GM23338 (cell line): Measurements from ENCODE around the gene AP2A2. TPM values are rescaled to one million over a fixed set of nuclear protein-coding genes. Genes with fewer than 3 reads are reported as not detected.

Experiments used
- ATAC-seq: fragments of 200-7000 bp; cut with Tn5 transposase; 3 replicates; pipeline ENCODE4 v1.9.1; 2020
- DNase-seq: peaks from one replicate; pipeline ENCODE4 v3.0.0-alpha.2; 2015; ENCODE audit warnings: low spot score
- H2AFZ ChIP-seq: fragments of 200-600 bp; sonication (generic); 2 replicates; pipeline ENCODE4 v1.8.0; 2016; ENCODE audit warnings: antibody characterized with exemption, mild to moderate bottlenecking, moderate library complexity
- H3F3A ChIP-seq: fragments of 200-600 bp; sonication (generic); replicated peaks from 2 replicates; pipeline ENCODE4 v1.8.0; 2017; ENCODE audit warnings: antibody characterized with exemption, mixed run types, low read depth
- H3K27ac ChIP-seq: fragments of 200-600 bp; sonication (generic); 2 replicates; pipeline ENCODE4 v1.6.1; 2016; ENCODE audit warnings: low read depth
- H3K27me3 ChIP-seq: fragments of 200-600 bp; sonication (generic); 2 replicates; pipeline ENCODE4 v1.8.0; 2016; ENCODE audit warnings: mild to moderate bottlenecking, mixed run types, moderate library complexity; ENCODE audit not compliant: insufficient read depth
- H3K36me3 ChIP-seq: fragments of 200-600 bp; sonication (generic); 2 replicates; pipeline ENCODE4 v1.8.0; 2016; ENCODE audit warnings: mild to moderate bottlenecking; ENCODE audit not compliant: insufficient read depth
- H3K4me1 ChIP-seq: fragments of 200-600 bp; sonication (generic); 2 replicates; pipeline ENCODE4 v1.8.0; 2016; ENCODE audit warnings: mild to moderate bottlenecking, moderate library complexity; ENCODE audit not compliant: insufficient read depth
- H3K4me2 ChIP-seq: fragments of 200-600 bp; sonication (generic); 2 replicates; pipeline ENCODE4 v1.7.1; 2017; ENCODE audit warnings: mixed run types
- H3K4me3 ChIP-seq: fragments of 200-600 bp; sonication (generic); 2 replicates; pipeline ENCODE4 v1.6.1; 2016; ENCODE audit warnings: mixed run types
- H3K79me2 ChIP-seq: fragments of 200-600 bp; sonication (generic); replicated peaks from 2 replicates; pipeline ENCODE4 v1.8.0; 2017; ENCODE audit warnings: mild to moderate bottlenecking; ENCODE audit not compliant: insufficient read depth
- H3K9me2 ChIP-seq: fragments of 200-600 bp; sonication (generic); 2 replicates; pipeline ENCODE4 v1.8.0; 2017; ENCODE audit not compliant: insufficient read depth
- H4K20me1 ChIP-seq: fragments of 200-600 bp; sonication (generic); replicated peaks from 2 replicates; pipeline ENCODE4 v1.8.0; 2017; ENCODE audit warnings: mild to moderate bottlenecking; ENCODE audit not compliant: insufficient read depth
- H3K27ac Mint-ChIP-seq: 2 replicates; pipeline ENCODE4 v1.8.0; 2020; ENCODE audit warnings: inconsistent platforms, mild to moderate bottlenecking, moderate library complexity, mixed read lengths
- H3K27me3 Mint-ChIP-seq: 3 replicates; pipeline ENCODE4 v1.8.0; 2022; ENCODE audit warnings: low read depth, mild to moderate bottlenecking, moderate library complexity, mixed read lengths, inconsistent platforms; ENCODE audit not compliant: insufficient read depth, poor library complexity
- H3K36me3 Mint-ChIP-seq: 3 replicates; pipeline ENCODE4 v1.8.0; 2021; ENCODE audit warnings: low read depth, mild to moderate bottlenecking, inconsistent platforms, moderate library complexity, mixed read lengths
- H3K4me1 Mint-ChIP-seq: 3 replicates; pipeline ENCODE4 v1.8.0; 2020; ENCODE audit warnings: mild to moderate bottlenecking, inconsistent platforms, mixed read lengths
- H3K4me3 Mint-ChIP-seq: 3 replicates; pipeline ENCODE4 v1.8.0; 2021; ENCODE audit warnings: moderate library complexity, mild to moderate bottlenecking, inconsistent platforms, mixed read lengths
- H3K9me3 Mint-ChIP-seq: 3 replicates; pipeline ENCODE4 v1.8.0; 2020; ENCODE audit warnings: moderate library complexity, mild to moderate bottlenecking, inconsistent platforms, mixed read lengths
- CREB1 ChIP-seq: fragments of 250-450 bp; sonication (Bioruptor Pico); IDR thresholded peaks from 2 replicates; pipeline ENCODE4 v1.5.0; 2020; ENCODE audit warnings: low read depth, mild to moderate bottlenecking, moderate library complexity
- EZH2 ChIP-seq: fragments of 200-600 bp; sonication (generic); IDR thresholded peaks from one replicate; pipeline ENCODE4 v1.8.0; 2017; ENCODE audit warnings: antibody characterized with exemption, mild to moderate bottlenecking, low read depth; ENCODE audit not compliant: unreplicated experiment
- JUNB ChIP-seq: IDR thresholded peaks from one replicate; pipeline ENCODE4 v1.6.1; 2016; ENCODE audit warnings: antibody characterized with exemption; ENCODE audit not compliant: unreplicated experiment
- NANOG ChIP-seq: IDR thresholded peaks from 2 replicates; pipeline ENCODE4 v1.6.1; 2016; ENCODE audit warnings: antibody characterized with exemption, borderline replicate concordance
- POLR2AphosphoS5 ChIP-seq: IDR thresholded peaks from 2 replicates; pipeline ENCODE4 v1.6.1; 2016; ENCODE audit warnings: antibody characterized with exemption, low read depth
- STAT1 ChIP-seq: IDR thresholded peaks from one replicate; pipeline ENCODE4 v1.6.1; 2016; ENCODE audit warnings: antibody characterized with exemption; ENCODE audit not compliant: unreplicated experiment
- ZNF114 ChIP-seq: fragments of 250-450 bp; sonication (Bioruptor Pico); IDR thresholded peaks from 2 replicates; pipeline ENCODE4 v1.5.0; 2020; ENCODE audit warnings: mild to moderate bottlenecking, moderate library complexity
- polyA plus RNA-seq: library from polyadenylated mRNA; unstranded; fragments of >200 nt; fragmentation: Nextera tagmentation; extraction: Ambion mirVana; gene quantifications from 2 replicates; pipeline ENCODE4 v1.2.1, GENCODE V29; 2016
- total RNA-seq: library from RNA; depleted of rRNA; stranded (reverse); fragments of >200 nt; shearing (Covaris generic); gene quantifications from 2 replicates; pipeline ENCODE4 v1.2.3, GENCODE V29; 2014
- TF ChIP-seq, protein P1 (sequence below): IDR thresholded peaks from one replicate; pipeline ENCODE4 v1.6.1; 2018; ENCODE audit warnings: antibody characterized with exemption; ENCODE audit not compliant: unreplicated experiment
- TF ChIP-seq, protein P2 (sequence below): IDR thresholded peaks from 2 replicates; pipeline ENCODE4 v1.6.1; 2016; ENCODE audit warnings: antibody characterized with exemption
- TF ChIP-seq, protein P3 (sequence below), 2 experiments: fragments of 200-600 bp in 1 of 2; sonication (generic) in 1 of 2; conservative IDR thresholded peaks; 2 replicates each; pipeline versions ENCODE4 v1.5.1 to v1.6.1; 2016 to 2017; ENCODE audit warnings: antibody characterized with exemption in 2 of 2, low read depth in 2 of 2, mild to moderate bottlenecking in 2 of 2, moderate library complexity in 1 of 2

The AP2A2 gene
- total and polyA plus RNA-seq, 2 experiments from 2014 or later = 23.7 to 47.5 TPM

DNA sequence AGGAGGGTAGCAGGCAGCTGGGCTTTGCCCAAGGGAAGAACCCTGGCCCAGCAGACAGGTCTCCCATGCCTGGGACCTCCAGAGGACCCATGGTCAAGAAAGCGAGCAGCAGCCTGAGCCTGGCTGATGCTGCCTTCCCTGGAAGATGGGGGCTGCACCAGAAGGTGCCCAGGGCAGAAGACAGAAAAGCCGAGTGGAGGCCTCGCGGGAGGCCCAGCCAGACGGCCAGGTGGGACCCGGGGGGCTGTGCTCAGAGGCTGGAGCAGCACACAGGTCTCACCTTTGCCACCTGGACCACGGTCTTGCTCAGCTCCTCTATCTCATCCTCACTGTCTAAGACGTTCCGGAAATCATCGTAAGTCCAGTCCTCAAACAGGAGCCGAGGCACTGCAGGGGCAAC, 25.9 kb upstream of the AP2A2 start:
- H3K9me3 Mint-ChIP-seq = no peaks in the 10 kb centered on the region
- Histone ChIP-seq H3K36me3 (peaks cover 6% of the 10 kb centered on the region), H3K4me1 (no peaks in the 10 kb centered on the region), H3K27ac (no peak overlapping the region), H3K79me2 (no peaks in the 10 kb centered on the region), H3K4me2 (no peak overlapping the region), H2AFZ (no peak overlapping the region), H3K4me3 (no peak overlapping the region), H4K20me1 (no peaks in the 10 kb centered on the region; the same call in none of the 2 replicates), H3K27me3 (no peaks in the 10 kb centered on the region), H3F3A (no peaks in the 10 kb centered on the region), H3K9me2 (no peaks in the 10 kb centered on the region)
- TF ChIP-seq POLR2AphosphoS5 = no peak
- TF ChIP-seq EZH2 = no peak
- TF ChIP-seq, protein P1, sequence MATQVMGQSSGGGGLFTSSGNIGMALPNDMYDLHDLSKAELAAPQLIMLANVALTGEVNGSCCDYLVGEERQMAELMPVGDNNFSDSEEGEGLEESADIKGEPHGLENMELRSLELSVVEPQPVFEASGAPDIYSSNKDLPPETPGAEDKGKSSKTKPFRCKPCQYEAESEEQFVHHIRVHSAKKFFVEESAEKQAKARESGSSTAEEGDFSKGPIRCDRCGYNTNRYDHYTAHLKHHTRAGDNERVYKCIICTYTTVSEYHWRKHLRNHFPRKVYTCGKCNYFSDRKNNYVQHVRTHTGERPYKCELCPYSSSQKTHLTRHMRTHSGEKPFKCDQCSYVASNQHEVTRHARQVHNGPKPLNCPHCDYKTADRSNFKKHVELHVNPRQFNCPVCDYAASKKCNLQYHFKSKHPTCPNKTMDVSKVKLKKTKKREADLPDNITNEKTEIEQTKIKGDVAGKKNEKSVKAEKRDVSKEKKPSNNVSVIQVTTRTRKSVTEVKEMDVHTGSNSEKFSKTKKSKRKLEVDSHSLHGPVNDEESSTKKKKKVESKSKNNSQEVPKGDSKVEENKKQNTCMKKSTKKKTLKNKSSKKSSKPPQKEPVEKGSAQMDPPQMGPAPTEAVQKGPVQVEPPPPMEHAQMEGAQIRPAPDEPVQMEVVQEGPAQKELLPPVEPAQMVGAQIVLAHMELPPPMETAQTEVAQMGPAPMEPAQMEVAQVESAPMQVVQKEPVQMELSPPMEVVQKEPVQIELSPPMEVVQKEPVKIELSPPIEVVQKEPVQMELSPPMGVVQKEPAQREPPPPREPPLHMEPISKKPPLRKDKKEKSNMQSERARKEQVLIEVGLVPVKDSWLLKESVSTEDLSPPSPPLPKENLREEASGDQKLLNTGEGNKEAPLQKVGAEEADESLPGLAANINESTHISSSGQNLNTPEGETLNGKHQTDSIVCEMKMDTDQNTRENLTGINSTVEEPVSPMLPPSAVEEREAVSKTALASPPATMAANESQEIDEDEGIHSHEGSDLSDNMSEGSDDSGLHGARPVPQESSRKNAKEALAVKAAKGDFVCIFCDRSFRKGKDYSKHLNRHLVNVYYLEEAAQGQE = no peak
- TF ChIP-seq ZNF114 = no peak
- no peak for TF ChIP-seq STAT1
- TF ChIP-seq, protein P2, sequence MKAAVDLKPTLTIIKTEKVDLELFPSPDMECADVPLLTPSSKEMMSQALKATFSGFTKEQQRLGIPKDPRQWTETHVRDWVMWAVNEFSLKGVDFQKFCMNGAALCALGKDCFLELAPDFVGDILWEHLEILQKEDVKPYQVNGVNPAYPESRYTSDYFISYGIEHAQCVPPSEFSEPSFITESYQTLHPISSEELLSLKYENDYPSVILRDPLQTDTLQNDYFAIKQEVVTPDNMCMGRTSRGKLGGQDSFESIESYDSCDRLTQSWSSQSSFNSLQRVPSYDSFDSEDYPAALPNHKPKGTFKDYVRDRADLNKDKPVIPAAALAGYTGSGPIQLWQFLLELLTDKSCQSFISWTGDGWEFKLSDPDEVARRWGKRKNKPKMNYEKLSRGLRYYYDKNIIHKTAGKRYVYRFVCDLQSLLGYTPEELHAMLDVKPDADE = no peak
- H3K27ac Mint-ChIP-seq = no peak overlapping the region
- no peak for ATAC-seq
- DNase-seq = no peak
- H3K4me1 Mint-ChIP-seq = no peaks in the 10 kb centered on the region; the same call in 2 of the 3 replicates
- no peak overlapping the region for H3K4me3 Mint-ChIP-seq
- H3K27me3 Mint-ChIP-seq = peaks cover 2% of the 10 kb centered on the region
- peaks cover 50% of the 10 kb centered on the region for H3K36me3 Mint-ChIP-seq

DNA sequence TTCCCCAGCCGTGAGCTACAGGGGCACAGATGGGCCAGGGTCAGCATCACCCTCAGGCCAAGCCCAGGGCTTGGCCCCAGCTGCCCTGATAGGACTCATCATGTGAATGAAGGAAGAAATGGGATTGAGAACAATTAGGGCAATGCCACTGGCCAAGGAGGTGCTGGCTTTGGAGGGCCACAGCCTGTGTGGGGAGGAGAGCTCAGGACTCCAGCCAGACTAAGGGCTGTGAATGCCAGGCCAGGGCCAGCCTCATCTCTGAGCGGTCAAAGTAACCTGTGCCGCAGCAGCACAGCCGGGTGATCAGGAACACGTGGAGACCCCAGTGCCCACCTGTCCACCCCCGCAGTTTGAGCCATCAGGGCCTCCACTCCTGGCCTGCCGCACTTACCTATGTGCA, 25.1 kb upstream of the AP2A2 start:
- no peak for DNase-seq
- no peak overlapping the region for H3K4me3 ChIP-seq
- no peak overlapping the region for H3K4me2 ChIP-seq
- TF ChIP-seq NANOG (no peak), JUNB (no peak), CREB1 (CRISPR knock-in tag) (no peak), STAT1 (no peak)
- TF ChIP-seq, protein P3, sequence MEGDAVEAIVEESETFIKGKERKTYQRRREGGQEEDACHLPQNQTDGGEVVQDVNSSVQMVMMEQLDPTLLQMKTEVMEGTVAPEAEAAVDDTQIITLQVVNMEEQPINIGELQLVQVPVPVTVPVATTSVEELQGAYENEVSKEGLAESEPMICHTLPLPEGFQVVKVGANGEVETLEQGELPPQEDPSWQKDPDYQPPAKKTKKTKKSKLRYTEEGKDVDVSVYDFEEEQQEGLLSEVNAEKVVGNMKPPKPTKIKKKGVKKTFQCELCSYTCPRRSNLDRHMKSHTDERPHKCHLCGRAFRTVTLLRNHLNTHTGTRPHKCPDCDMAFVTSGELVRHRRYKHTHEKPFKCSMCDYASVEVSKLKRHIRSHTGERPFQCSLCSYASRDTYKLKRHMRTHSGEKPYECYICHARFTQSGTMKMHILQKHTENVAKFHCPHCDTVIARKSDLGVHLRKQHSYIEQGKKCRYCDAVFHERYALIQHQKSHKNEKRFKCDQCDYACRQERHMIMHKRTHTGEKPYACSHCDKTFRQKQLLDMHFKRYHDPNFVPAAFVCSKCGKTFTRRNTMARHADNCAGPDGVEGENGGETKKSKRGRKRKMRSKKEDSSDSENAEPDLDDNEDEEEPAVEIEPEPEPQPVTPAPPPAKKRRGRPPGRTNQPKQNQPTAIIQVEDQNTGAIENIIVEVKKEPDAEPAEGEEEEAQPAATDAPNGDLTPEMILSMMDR (conservative IDR thresholded peaks at IDR 0.05; ENCODE audit: low read depth in 2 of 2) = no peak
- Mint-ChIP-seq H3K4me3 (no peak overlapping the region), H3K27ac (no peak overlapping the region), H3K36me3 (peaks cover 53% of the 10 kb centered on the region), H3K4me1 (no peaks in the 10 kb centered on the region; the same call in 2 of the 3 replicates), H3K27me3 (peaks cover 2% of the 10 kb centered on the region), H3K9me3 (no peaks in the 10 kb centered on the region)
- H3K79me2 ChIP-seq = peaks cover 4% of the 10 kb centered on the region; the same call in 1 of the 2 replicates
- H3F3A ChIP-seq = no peaks in the 10 kb centered on the region
- H4K20me1 ChIP-seq = peaks cover 4% of the 10 kb centered on the region
- peaks cover 6% of the 10 kb centered on the region for H3K36me3 ChIP-seq
- no peak overlapping the region for H2AFZ ChIP-seq
- H3K27me3 ChIP-seq = no peaks in the 10 kb centered on the region
- H3K9me2 ChIP-seq = no peaks in the 10 kb centered on the region
- no peaks in the 10 kb centered on the region for H3K4me1 ChIP-seq
- ATAC-seq = no peak
- H3K27ac ChIP-seq = no peak overlapping the region
